ENCODE data around the gene DPH2.

The DPH2 gene

DNA sequence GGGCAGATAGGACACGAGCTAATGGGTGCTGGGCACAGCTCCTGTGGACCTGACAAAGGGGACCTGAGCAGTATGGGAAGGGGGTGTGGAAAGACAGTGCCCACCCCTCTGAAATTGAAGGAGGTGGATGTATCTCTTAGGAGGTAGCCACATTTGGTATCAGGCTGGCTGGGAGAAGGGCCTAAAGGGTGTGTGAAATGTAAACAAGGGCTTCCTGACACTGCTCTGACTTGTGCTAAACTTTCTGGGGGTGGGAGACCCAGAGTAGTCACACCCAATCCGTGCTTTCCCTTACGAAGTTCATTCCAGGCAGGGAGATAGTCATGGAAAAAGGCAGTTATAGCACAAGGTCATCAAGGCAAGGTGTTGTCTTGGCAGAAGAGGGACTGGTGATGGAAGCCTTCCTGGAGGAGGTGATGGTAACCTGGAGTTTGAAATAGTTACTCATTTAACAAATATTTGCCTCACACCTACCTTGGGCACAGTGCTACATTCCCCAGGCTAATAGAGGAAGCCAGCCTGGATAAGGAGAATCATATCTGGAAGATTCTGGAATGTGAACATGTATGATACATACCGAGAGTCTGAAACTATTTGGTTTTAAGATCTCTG is 16.3 kb downstream of the DPH2 start:
- no peak for DNase-seq

DNA sequence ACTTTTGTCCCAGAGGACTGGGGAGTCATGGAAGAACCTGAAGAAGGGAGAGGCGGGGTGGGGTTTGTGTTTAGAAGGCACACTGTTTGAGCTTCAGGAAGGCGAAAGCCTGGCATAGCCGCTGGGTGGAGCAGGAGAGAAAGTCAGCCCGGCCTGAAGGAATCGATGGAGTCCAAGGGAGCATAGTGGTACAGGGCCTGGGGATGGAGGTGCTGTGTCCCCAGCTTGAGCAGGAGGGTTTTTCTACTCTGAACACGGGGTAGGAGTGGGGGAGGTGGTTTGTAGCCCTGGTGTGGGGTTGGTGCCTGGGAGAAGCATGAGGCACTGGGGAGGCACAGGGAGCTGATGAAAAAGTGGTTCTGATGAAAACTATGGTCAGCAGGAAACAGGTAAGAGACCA is 16.9 kb downstream of the DPH2 start:
- DNase-seq = no peak

DNA sequence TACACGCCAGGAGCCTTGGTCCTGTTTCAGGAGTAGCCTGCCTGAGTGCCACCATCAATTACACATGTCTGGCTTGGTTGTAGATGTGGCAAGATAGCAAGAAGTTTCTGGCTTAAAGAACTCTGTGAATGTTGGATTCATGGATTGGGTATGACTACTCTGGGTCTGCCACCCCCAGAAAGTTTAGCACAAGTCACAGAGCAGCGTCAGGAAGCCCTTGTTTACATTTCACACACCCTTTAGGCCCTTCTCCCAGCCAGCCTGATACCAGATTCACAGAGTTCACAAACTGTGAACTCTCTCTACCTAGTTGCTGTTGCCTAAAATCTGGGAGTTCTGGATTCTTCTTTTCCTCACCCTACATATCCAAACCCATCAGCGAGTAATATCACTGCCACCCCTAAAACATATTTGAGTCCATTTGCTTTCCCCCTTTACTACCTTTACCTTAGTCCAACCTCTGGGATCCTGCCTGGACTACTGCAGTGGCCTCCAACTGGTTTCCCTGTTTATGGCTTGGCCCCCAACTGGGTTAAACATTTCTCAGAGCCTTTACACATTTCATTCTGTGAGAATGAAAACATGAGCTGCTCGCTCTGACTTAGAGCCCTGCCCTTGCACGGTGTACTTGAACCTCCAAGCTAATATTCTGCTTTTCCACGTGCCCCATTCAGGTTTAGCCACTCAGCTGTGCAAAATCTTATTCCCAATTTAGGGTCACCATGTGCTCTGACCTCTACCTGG is 17.5 kb downstream of the DPH2 start:
- no peak for DNase-seq

DNA sequence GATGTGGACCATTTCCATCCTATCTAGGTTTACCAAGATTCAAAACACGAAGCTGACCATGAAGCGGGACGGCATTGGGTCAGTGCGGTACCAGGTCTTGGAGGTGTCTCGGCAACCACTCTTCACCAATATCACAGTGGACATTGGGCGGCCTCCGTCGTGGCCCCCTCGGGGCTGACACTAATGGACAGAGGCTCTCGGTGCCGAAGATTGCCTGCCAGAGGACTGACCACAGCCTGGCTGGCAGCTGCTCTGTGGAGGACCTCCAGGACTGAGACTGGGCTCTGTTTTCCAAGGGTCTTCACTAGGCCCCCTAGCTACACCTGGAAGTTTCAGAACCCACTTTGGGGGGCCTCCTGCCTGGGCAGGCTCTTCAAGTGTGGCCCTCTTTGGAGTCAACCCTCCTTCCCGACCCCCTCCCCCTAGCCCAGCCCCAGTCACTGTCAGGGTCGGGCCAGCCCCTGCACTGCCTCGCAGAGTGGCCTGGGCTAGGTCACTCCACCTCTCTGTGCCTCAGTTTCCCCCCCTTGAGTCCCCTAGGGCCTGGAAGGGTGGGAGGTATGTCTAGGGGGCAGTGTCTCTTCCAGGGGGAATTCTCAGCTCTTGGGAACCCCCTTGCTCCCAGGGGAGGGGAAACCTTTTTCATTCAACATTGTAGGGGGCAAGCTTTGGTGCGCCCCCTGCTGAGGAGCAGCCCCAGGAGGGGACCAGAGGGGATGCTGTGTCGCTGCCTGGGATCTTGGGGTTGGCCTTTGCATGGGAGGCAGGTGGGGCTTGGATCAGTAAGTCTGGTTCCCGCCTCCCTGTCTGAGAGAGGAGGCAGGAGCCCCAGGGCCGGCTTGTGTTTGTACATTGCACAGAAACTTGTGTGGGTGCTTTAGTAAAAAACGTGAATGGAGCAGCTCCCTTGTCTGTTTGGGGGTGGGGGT is 20.7 kb downstream of the DPH2 start:
- DNase-seq = no peak

DNA sequence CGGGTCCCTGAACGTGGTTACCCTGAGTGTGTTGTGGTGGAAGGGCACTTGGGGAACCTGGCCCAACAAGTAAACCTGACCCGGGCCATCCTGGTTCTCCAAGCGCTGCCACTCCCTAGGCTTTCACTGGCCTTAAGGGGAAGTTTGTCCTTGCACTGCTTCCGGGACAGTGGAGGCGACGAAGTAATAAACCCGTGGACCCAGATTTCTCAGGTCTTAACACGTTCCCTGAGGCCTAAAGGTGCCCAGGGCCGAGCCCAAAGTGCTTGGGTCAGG is 21.3 kb downstream of the DPH2 start:
- no peak for DNase-seq

DNA sequence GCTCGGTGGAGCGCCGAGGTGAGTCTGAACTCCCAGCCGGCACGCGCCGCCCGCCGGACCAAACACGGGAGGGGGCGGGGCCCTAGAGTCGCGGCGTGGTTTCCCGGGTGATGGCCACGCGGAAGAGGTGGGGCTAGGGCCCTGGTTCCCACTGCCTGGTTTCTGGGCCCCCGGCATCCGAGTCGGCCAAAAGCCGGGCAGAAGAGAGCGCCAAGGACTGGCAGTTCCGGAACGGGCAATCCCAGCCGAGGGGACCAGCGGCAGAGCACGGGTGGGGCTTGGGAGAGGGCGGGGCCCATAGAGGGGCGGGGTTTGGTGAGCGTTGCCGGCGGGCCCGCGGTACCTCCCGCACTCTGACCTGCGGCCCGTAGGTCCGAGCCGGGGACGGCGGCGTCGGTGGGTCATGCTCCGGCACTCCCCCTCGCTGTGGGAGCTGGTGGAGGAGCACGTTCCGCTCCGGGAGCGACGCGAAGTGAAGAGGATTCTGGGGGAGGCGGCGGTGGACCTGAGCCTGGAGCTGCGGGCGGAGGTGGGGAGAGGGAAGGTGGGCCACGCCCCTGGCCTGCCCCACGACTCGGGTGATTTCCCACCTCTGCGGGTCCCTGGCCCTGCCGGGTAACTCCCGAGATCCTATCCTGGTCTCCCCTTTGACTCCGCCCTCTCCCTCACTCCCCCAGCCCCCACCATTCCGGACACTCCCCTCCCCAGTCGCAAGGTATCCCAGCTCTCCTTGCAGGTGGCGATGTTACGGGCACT is 21.8 kb downstream of the DPH2 start, which contains the start of gene CCDC24:
TSS of gene CCDC24 (plus strand) at position 124 of the 756 bp plus-strand sequence. CDS start at position 404, 280 bp downstream.
- peak; percentile 77 for DNase-seq

DNA sequence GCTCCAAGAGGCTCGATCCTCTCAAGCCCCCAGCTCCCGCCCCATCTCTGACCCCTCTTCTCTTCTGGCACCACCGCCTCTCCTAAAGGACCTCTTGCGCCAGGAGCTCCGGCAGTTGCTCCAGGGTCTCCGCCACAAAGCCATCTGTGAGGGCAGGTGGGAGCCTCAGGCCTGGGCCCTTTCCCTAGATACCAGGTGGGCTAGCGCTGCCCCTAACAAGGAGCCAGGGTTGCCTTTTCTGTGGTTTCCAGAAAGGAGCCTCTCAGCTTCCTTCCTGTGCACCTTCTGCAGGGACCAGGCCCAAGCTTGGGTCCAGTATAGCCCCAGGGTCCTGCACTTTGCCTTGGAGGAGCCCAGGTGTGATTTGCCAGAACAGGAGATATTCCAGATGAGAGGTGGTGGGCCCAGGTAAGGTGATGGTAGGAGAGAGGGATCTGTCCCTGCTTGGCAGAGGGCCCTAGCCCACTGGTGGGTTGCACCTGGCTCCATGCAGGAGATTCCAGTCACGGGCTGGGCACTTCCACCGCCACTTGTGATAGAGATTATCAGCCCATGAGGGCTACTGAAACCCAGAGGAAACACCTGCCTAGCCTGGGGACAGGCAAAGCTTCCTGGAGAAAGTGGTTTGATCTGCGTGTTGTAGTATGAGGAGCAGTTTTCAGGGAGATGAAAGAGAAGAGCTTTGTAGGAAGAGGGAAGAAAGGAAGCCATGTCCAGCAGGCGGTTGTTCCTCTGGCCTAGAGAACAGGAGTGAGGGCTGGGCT is 22.6 kb downstream of the DPH2 start:
- no peak for DNase-seq

DNA sequence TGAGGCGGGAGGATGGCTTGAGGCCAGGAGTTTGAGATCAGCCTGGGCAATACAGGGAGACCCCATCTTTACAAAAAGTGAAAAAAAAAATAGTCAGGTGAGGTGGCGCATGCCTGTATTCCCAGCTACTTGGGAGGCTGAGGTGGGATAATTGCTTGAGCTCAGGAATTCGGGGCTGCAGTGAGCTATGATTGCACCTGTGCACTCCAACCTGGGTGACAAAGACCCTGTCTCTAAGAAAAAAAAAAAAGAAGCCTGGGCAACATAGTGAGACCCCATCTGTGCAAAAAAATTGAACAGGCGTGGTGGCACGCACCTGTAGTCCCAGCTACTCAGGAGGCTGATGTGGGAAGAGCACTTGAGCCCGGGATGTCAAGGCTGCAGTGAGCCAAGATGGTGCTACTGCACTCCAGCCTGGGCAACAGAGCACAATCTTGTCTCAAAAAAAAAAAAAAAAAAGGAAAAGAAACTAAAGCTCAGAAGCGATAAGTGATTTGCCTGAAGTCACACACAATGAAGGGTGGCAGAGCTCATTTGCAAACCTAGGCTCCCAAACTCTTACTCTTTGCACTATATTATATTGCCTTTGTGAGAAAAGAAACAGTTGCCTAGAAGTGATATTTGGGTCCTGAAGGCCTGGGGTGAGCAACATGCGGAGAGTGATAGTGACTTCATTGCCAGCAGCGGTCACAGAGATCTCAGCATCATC is 23.6 kb downstream of the DPH2 start:
- DNase-seq = no peak

DNA sequence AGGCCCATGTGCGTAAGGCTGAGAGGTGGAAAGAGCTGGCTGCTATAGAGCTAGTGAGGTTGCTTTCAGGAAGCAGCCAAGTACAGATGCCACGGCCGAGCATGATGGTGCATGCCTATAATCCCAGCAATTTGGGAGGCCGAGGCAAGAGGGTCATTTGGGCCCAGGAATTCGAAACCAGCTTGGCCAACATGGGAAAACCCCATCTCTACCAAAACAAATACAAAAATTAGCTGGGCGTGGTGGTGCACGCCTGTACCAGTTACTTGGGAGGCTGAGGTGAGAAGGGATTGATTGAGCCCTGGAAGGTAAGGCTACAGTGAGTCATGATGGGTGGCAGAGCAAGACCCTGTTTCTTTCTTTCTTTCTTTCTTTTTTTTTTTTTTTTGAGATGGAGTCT is 24.3 kb downstream of the DPH2 start:
- no peak for DNase-seq

DNA sequence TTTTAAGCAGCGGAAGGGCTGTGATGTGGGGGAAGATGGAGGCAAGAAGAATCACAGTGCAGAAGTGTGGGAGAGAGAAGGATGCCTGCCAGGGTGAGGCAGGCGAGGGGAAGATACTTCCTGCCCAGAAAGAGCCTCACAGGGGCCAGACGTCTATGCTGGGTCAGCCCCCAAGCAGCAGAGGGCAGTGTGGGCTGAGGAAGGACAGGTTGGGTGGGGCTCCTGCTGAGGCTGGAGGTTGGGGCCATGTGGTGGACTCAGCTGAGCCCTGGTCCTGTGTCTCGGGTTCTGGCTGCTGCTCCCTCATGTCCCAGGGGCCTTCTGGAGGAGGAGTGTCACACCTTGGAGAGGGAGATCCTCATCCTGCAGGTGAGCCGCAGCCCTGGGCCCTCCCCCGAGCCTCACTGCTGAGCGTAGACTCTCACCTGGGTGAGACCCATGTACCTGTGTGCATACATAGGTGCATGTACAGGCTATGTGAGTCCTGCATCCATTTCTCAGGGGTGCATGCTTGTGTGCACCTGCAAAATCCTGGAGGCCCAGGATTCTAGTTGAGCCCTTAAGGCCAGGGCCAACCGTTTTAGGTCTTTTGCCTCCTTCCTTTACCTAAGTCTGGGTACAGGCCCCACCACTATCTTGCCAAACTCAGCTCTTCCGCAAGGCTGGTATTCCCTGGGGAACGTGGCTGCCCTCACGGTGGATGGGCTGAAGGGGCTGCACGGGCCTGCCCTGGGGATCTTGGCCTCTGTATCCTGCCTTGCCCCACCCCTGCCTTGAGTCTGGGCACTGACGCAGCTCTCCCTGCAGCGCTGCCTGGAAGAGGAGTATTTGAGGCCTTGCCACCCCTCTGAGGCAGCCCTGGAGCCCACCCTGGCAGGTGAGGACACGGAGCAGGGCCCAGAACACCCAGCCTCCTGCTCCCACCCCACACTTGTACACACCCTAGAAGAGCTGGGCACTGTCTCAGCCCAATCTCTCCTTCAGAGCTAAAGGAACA is 25.3 kb downstream of the DPH2 start:
- DNase-seq = peak; percentile 30

DNA sequence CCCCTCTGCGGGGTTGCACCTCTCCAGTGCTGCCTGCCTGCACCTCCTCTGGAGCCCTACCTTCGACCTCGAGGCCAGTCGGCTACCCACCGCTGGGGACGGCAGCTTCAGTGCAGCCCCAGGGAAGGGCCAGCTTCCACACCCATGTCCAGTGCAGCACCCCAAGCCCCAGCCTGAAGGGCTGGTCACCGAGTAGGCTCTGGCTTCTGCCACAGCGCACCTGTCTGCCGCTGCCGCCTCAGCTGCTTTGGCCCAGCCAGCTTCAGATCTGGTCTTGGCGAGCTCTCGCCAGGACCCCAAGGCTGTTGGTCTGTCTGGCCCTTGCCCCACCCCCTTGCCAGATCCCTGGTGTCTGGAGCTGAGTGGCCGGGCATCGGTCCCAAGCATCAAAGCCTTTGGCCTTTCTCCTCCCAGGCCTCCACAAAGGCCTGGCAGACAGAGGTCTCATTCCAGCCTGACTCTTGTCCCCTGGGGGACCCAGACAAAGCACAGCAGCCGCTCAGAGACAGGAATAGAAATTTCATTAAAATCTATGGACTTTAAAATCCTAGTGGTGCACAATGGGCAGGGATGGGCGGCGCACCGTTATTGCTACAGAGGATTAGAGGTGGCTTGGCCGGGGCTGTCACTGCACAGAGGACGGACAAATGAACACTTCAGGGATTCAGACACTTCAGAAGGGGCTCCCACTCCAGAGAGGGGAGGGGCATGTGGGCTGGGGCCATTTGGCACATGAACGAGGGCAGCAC is 26.3 kb downstream of the DPH2 start:
- no peak for DNase-seq

DNA sequence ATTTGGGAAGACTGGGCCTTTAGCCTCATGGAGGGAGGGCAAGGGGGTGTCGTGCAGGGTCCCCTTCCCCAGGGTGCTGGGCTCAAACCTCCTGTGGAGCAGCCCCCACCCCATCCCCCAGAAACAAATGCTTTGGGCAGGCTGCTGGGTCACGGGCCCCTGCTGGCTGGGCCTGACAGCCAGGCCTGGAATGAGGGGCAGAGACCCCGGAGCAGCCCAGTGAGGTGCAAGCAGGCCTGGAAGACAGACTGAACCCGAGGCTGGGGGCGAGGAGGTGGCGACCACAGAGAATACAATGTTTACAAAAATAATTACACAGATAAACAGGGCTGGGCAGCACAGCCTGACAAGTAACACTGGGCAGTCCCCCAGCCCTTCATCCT is 26.9 kb downstream of the DPH2 start:
- no peak for DNase-seq

DNA sequence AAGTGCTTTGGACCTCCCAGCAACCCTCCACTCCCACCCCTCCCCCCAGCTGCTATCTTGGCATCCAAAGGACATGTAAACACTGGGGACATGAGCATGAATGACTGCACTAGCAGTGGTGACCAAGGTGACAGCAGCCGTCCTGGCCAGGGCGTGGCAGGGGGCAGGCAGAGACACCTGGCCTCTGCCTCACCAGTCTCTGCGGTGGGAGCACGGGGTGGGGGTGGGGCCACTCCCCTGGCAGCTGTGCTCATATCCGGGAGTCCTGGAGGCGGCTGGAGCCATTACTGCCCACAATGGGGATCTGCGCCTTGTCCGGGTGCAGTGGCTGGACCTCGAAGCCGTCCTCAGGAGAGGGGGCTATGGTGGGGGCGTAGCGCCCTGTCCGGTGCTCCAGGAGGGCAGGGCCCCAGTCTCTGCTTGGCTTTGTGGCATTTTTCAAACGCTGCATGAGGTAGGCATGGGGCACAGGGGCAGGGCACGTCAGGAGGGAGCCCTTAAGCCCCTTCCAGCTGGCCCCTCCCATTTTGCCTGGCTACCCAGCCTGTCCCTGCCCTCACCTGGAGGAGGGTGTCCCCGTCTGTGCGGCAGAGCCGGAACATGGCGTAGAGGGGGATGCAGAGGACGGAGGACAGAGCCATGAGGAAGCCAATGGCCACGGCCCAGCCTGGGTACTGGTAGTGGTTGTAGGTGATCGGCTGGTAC is 27.6 kb downstream of the DPH2 start:
- DNase-seq = no peak

DNA sequence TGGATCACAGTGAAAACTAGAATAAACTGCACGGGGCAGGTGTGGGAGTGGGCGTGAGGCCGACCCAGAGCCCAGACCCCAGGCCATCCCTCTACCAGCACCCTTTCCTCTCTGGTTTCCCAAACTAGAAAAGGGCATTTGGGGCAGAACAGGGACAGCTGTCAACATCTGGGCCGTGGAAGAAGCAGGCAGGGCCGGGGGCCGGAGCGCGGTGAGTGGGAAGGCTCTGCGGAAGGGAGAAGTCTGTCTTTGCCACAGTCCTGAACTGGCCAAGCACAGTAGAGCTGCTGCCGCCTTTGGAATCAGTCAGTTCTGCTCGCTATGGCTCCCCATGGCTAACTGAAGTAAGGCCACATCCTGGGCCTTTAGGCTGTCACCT is 28.2 kb downstream of the DPH2 start:
- DNase-seq = no peak

DNA sequence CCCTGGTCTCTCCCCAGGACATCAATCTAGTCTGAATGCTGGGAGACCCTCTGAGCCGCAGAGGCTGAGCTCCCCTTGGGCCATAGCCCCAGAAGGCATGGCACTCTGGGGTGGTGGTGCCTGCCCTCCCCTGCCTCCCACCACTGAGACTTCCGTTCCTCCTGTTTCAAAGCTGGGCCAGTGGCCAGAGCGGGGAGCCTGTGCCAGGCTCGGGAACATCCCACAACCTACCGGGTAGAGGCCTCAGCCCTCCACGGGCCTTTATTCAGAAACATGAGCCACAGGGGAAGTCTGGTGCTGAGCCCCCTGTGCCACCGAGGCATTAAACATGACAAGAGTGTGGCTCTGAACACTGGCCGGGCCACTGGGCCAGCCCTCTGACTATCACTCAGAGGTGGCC is 29.6 kb downstream of the DPH2 start:
- no peak for DNase-seq

DNA sequence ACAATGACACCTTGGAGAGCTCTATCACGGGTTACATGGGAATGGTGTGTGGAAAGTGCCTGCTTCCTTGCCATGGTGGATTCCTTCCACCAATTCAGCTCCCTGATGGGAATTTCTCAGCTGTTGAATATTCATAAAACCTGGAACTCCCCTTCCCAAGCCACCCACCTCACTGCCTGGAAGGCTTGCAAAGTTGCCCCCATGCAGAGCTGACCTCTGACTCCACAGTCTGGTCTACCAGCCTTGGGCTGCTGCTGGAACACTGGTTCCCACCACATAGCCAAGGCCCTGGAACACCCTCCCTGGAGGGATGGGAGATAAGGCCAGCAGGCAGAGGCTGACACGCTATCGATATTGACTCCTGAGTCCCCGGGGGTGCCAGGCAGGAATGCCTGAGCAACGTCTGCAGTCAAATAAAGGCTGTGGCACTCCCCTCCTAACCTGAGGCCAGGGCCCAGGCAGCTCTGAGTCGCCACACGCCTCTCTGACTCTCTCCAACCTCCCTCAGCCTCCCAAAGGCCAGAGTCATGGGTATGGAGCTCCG is 30.4 kb downstream of the DPH2 start:
- no peak for DNase-seq

DNA sequence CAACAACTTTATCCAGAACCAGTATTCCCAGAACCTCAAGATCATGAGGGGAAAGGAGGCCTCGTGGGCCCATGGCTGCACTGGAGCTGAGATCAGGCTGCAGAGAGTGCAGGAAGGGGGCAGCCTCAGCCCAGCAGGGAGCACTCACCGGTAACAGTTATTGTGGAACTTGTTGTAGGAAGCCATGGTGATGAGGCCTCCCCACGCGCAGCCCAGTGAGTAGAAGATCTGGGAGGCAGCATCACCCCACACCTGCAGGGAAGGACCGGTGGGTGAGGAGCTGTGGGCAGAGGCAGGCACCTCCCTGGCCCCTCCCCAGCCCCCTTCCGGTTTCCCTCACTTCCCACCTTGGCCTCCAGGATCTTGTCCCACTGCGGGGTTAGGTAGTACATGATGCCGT is 32.4 kb downstream of the DPH2 start:
- no peak for DNase-seq

DNA sequence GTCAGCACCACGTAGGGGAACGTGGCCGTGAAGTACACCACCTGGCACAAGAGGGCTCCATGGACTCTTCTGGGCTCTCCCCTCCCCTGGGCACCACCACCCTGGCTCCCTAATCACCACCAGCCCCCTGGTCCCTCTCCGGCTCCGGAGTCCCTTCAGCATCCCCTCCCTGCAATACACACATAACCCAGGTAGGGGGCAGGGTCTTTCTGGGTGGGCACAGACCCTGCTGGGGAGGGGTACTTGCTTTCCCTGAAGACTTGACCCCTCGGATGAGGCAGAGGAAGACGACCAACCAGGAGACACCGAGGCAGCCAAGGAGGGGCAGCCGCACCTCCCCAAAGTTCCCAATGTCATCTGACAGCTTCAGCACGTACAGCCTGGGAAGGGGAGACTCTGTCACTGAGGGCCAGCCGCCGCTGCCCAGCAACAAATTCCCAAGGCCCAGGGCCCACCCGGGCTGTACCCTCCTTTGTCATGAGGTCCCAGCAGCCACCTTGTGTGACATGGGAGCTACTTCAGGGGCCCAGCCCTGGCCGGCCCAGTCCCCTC is 32.9 kb downstream of the DPH2 start:
- no peak for DNase-seq

Measured in HCEC 1CT (cell line).